BLaER1 (cell line): ENCODE data around the gene MYH6.

Experiments used
- H3K27ac ChIP-seq: shearing (Covaris generic); formaldehyde crosslinking; 2 replicates; pipeline ENCODE4 v1.8.1; 2022
- H3K27me3 ChIP-seq: shearing (Covaris generic); formaldehyde crosslinking; 2 replicates; pipeline ENCODE4 v1.8.1; 2022
- H3K36me3 ChIP-seq: shearing (Covaris generic); formaldehyde crosslinking; 2 replicates; pipeline ENCODE4 v1.8.1; 2022
- H3K4me1 ChIP-seq: shearing (Covaris generic); formaldehyde crosslinking; 2 replicates; pipeline ENCODE4 v1.8.1; 2022
- H3K4me2 ChIP-seq: shearing (Covaris generic); formaldehyde crosslinking; 2 replicates; pipeline ENCODE4 v1.8.1; 2022
- H3K4me3 ChIP-seq: shearing (Covaris generic); formaldehyde crosslinking; 2 replicates; pipeline ENCODE4 v1.8.1; 2022
- H3K9ac ChIP-seq: shearing (Covaris generic); formaldehyde crosslinking; 2 replicates; pipeline ENCODE4 v1.8.1; 2022
- H3K9me3 ChIP-seq: shearing (Covaris generic); formaldehyde crosslinking; 2 replicates; pipeline ENCODE4 v1.8.1; 2022
- H4K20me1 ChIP-seq: shearing (Covaris generic); formaldehyde crosslinking; 2 replicates; pipeline ENCODE4 v1.8.1; 2022
- Cebpa-rat ChIP-seq: shearing (Covaris generic); IDR thresholded peaks from 2 replicates; pipeline ENCODE4 v1.8.1; 2022

The MYH6 gene

DNA sequence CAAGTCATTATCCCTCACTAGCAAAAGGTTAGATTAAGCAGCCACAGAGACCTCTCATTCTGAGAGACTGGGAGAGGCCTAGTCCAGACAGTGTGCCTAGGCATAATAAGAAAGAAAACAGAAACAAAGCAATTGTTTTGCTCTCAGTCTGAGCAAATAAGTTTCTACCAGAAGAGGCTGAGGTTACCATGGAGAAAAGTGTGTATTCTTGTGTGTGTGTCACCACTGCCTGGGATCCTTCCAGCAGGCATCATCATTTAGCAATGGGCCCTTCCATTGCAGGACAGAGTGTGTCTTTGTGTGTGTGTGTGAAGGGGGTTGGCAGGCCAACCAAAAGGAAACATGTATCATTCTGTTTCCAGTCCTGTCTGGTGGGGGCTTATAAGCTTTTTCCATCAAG lies 46.8 kb downstream of the MYH6 start:
- H3K36me3 ChIP-seq, result no peaks in the 10 kb centered on the region
- H3K9me3 ChIP-seq, result peaks cover 10% of the 10 kb centered on the region
- H4K20me1 ChIP-seq, result no peaks in the 10 kb centered on the region
- H3K27ac ChIP-seq, result no peak overlapping the region
- H3K4me3 ChIP-seq, result no peak overlapping the region
- H3K4me1 ChIP-seq, result peaks cover 10% of the 10 kb centered on the region; the same call in 1 of the 2 replicates
- TF ChIP-seq Cebpa-rat, result no peak
- peaks cover 23% of the 10 kb centered on the region for H3K27me3 ChIP-seq
- H3K9ac ChIP-seq, result no peak overlapping the region
- no peak overlapping the region for H3K4me2 ChIP-seq

DNA sequence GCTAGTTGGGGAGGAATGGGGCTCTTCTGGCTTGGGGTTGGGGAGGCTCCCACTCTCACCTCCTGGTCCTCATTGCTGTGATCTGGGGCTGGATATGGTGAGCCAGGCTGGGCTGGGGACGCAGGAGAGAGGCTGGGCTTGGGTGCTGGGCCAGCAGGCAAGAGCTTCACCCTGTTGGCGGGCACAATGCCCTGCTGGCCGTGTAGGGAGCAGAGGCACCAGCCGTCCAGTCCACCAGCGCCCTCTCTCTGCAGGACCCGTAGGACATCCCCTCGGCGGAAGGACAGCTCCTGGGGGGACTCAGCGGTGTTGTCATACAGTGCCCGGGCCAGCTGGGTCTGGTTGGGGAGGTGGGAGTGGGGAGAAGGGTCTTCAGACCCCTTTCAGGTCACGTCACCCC lies 47.6 kb downstream of the MYH6 start:
- H3K9ac ChIP-seq, result no peak overlapping the region
- no peaks in the 10 kb centered on the region for H4K20me1 ChIP-seq
- H3K27me3 ChIP-seq, result peaks cover 17% of the 10 kb centered on the region
- no peak for TF ChIP-seq Cebpa-rat
- no peak overlapping the region for H3K4me2 ChIP-seq
- peaks cover 6% of the 10 kb centered on the region for H3K9me3 ChIP-seq
- H3K4me1 ChIP-seq, result peaks cover 10% of the 10 kb centered on the region; the same call in 1 of the 2 replicates
- H3K36me3 ChIP-seq, result no peaks in the 10 kb centered on the region
- H3K27ac ChIP-seq, result no peak overlapping the region
- no peak overlapping the region for H3K4me3 ChIP-seq

DNA sequence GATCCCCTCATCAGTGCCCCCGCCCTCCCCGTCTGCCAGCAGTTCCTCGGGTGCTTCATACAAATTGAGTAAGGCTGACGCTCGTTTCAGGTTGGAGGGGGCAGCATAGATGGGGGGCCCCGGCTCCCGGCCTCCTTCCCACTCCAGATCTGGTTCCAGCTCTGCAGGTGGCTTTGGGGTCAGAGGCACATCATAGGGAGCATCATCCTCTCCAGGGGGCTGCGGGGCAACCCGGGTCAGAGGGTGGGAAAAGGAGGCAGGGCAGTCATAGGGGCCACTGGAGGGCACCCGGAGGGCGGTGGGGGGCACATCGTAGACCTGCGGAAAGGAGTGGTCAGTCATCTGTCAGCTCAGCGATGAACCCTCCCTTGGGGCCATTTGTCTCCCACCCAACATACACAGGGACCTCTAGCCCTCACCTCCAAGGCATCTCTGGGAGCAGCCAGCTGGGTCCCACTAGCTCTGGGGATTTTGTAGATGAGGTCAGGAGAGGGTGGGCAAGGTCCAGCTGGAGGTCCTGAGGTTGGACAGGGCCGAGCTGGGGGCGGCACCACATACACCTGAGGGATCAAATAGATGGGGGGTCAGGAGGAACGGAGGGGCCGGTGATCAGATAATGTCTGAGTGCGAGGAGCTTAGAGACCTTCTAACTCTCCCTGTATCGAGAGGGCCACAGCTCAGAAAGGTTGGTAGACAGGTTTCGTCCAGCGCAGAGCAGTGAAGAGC lies 48.2 kb downstream of the MYH6 start:
- Histone ChIP-seq H3K27me3 (peaks cover 11% of the 10 kb centered on the region), H3K27ac (no peak overlapping the region), H3K9ac (no peak overlapping the region), H3K4me2 (no peak overlapping the region), H3K9me3 (no peaks in the 10 kb centered on the region; the same call in 1 of the 2 replicates), H3K36me3 (no peaks in the 10 kb centered on the region), H3K4me3 (no peak overlapping the region), H4K20me1 (no peaks in the 10 kb centered on the region), H3K4me1 (peaks cover 10% of the 10 kb centered on the region; the same call in 1 of the 2 replicates)
- no peak for TF ChIP-seq Cebpa-rat

GRCh38 chr14:23359167-23359626 lies 48.9 kb downstream of the MYH6 start:
- no peaks in the 10 kb centered on the region for H4K20me1 ChIP-seq
- H3K9me3 ChIP-seq, result no peaks in the 10 kb centered on the region
- no peak overlapping the region for H3K4me3 ChIP-seq
- TF ChIP-seq Cebpa-rat, result no peak
- H3K4me1 ChIP-seq, result peaks cover 10% of the 10 kb centered on the region; the same call in 1 of the 2 replicates
- no peak overlapping the region for H3K9ac ChIP-seq
- H3K27ac ChIP-seq, result no peak overlapping the region
- H3K27me3 ChIP-seq, result peaks cover 4% of the 10 kb centered on the region; the same call in 1 of the 2 replicates
- no peak overlapping the region for H3K4me2 ChIP-seq
- no peaks in the 10 kb centered on the region for H3K36me3 ChIP-seq

GRCh38 chr14:23358553-23359166 lies 49.4 kb downstream of the MYH6 start:
- no peak for TF ChIP-seq Cebpa-rat
- Histone ChIP-seq H3K9me3 (no peaks in the 10 kb centered on the region), H3K4me2 (no peak overlapping the region), H4K20me1 (no peaks in the 10 kb centered on the region), H3K9ac (no peak overlapping the region), H3K4me1 (peaks cover 9% of the 10 kb centered on the region; the same call in 1 of the 2 replicates), H3K27ac (no peak overlapping the region), H3K36me3 (no peaks in the 10 kb centered on the region), H3K4me3 (no peak overlapping the region), H3K27me3 (no peaks in the 10 kb centered on the region)

DNA sequence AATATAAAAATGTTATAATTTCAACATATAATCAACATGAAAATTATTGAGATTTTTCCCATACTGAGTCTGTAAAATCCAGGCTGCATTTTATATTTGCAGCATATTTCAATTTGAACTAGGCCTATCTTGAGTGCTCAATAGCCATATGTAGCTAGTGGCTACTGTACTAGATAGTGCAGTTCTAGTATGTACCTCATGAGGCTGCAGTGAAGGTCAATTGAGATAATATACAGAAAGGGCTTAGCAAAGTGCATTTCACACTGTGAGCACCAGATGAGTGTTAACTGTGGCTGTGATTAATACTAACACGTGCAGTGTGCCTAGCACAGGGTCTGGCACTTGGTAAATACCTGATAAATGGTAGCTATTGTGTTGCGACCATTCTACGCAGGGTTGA lies 50.0 kb downstream of the MYH6 start:
- Histone ChIP-seq H3K9me3 (no peaks in the 10 kb centered on the region), H3K27me3 (no peaks in the 10 kb centered on the region), H3K4me1 (0 out of 2 replicates have a peak, but pooled peaks cover 5% of the 10 kb centered on the region), H3K9ac (no peak overlapping the region), H4K20me1 (no peaks in the 10 kb centered on the region), H3K27ac (no peak overlapping the region), H3K4me2 (no peak overlapping the region), H3K36me3 (no peaks in the 10 kb centered on the region), H3K4me3 (no peak overlapping the region)
- no peak for TF ChIP-seq Cebpa-rat

DNA sequence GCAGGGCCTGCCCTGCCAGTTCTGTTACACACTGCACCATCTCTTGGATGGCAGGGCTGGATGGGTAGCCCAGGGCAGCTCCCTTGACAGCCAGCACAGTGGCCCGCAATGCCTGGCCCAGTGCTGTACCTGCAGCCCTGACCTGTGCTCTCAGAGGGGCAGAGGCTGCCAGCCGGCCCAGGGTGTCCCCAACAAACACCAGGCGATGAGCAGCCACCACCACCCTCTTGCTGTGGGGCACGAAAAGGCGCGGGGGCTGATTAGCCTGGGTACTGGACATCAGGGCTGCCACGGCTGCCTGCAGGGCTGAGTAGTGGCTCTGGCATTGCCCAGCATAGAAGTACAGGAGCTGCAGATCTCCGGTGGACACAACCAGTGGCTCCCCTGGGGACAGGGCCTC lies 50.8 kb downstream of the MYH6 start:
- H3K27me3 ChIP-seq, result no peaks in the 10 kb centered on the region
- H3K4me3 ChIP-seq, result no peak overlapping the region

GRCh38 chr14:23356662-23357061 lies 51.4 kb downstream of the MYH6 start:
- H3K9ac ChIP-seq, result no peak overlapping the region
- H3K9me3 ChIP-seq, result peaks cover 8% of the 10 kb centered on the region
- no peak overlapping the region for H3K27ac ChIP-seq
- no peaks in the 10 kb centered on the region for H4K20me1 ChIP-seq
- no peak overlapping the region for H3K4me3 ChIP-seq
- H3K4me1 ChIP-seq, result no peaks in the 10 kb centered on the region
- no peak for TF ChIP-seq Cebpa-rat
- no peak overlapping the region for H3K4me2 ChIP-seq
- no peaks in the 10 kb centered on the region for H3K36me3 ChIP-seq
- no peaks in the 10 kb centered on the region for H3K27me3 ChIP-seq

More for the DNA sequence above, 50.8 kb downstream of the MYH6 start:
- H3K36me3 ChIP-seq, result no peaks in the 10 kb centered on the region
- H3K9me3 ChIP-seq, result peaks cover 2% of the 10 kb centered on the region
- H3K9ac ChIP-seq, result no peak overlapping the region
- H4K20me1 ChIP-seq, result no peaks in the 10 kb centered on the region
- no peak overlapping the region for H3K27ac ChIP-seq
- H3K4me2 ChIP-seq, result no peak overlapping the region
- TF ChIP-seq Cebpa-rat, result no peak
- H3K4me1 ChIP-seq, result 0 out of 2 replicates have a peak, but pooled peaks cover 2% of the 10 kb centered on the region

DNA sequence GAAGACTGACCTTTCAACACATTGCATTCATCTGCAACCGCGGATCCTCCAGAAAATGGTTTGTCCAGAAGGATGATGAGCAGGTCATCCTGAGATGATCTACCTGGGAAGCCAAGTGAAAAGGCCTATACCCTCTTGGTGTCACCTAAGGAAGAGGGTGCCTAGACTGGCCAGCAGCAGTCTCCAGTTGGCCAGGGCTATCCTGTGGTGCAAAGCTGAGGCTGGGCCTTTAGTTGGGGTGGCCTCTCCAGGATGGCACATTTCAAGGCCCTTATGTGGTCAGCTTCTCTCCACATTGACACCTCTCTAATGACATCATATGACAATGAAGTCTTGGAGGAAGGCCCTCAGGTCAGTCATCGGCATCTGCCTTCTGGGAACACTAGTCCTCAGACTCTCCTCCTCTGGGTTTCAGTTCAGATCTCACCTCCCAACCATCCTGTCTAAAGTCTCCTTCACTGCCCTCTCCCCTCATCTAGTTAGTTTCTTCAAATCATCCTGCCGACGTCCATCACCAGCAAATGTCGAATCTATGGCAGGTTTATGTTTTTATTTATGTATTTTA lies 52.1 kb downstream of the MYH6 start:
- H3K27me3 ChIP-seq, result no peaks in the 10 kb centered on the region
- no peaks in the 10 kb centered on the region for H3K36me3 ChIP-seq
- H3K9me3 ChIP-seq, result peaks cover 9% of the 10 kb centered on the region
- H3K27ac ChIP-seq, result no peak overlapping the region
- no peak for TF ChIP-seq Cebpa-rat
- no peak overlapping the region for H3K4me2 ChIP-seq
- H3K4me3 ChIP-seq, result no peak overlapping the region
- no peak overlapping the region for H3K9ac ChIP-seq
- H3K4me1 ChIP-seq, result no peaks in the 10 kb centered on the region
- no peaks in the 10 kb centered on the region for H4K20me1 ChIP-seq

DNA sequence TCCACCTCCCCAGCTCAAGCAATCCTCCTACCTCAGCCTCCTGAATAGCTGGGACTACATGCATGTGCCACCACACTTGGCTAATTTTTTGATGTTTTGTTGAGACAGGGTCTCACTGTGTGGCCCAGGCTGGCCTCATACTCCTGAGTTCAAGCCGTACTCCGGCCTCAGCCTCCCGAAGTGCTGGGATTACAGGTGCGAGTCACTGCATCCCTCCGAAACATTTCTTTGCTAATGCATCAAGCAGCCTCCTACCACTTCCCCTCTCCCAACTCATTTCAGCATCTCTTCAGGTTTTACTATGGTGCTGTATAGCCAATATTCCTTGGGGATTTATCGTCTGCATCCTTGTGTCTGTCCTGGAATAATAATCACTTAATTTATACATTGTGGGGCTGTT lies 53.1 kb downstream of the MYH6 start:
- Histone ChIP-seq H3K36me3 (no peaks in the 10 kb centered on the region), H3K27me3 (no peaks in the 10 kb centered on the region), H3K4me3 (no peak overlapping the region), H3K4me1 (no peaks in the 10 kb centered on the region), H3K4me2 (no peak overlapping the region), H3K27ac (no peak overlapping the region), H4K20me1 (no peaks in the 10 kb centered on the region), H3K9ac (no peak overlapping the region), H3K9me3 (peaks cover 9% of the 10 kb centered on the region)
- TF ChIP-seq Cebpa-rat, result no peak
